Measurements from ENCODE around the gene SAP30L. TPM values are rescaled to one million over a fixed set of nuclear protein-coding genes. Genes with fewer than 3 reads are reported as not detected.

Gene SAP30L
- polyA plus RNA-seq, 4 donors, result 16.7 to 52.8 (median 35.8) TPM

GRCh38 chr5:154403234-154403633 is 42.6 kb upstream of the SAP30L start:
- no peaks in the 10 kb centered on the region for H3K27me3 ChIP-seq (ENCODE audit: control insufficient read depth in 3 of 3, insufficient read depth in 3 of 3, low read length in 3 of 3)
- H3K27ac ChIP-seq (ENCODE audit: low read depth in 1 of 3, low read length in 2 of 3), result no peak overlapping the region
- H3K4me1 ChIP-seq (ENCODE audit: control insufficient read depth in 3 of 3, insufficient read depth in 2 of 3, low read depth in 1 of 3, low read length in 2 of 3), result peaks cover 0 to 6% (median 0%) of the 10 kb centered on the region in 3 donors
- DNase-seq (no peak), FAIRE-seq (no peak)
- H3K36me3 ChIP-seq (ENCODE audit: control insufficient read depth in 3 of 3, insufficient read depth in 2 of 3, low read depth in 1 of 3, low read length in 3 of 3), result peaks cover 0 to 20% (median 0%) of the 10 kb centered on the region in 3 donors
- no peak overlapping the region for H3K4me3 ChIP-seq (ENCODE audit: low read depth in 1 of 3, low read length in 3 of 3)
- WGBS, 3 donors, result 96 to 98% (median 98%) methylated on average over 4 of the region's 4 CpGs
- H3K9me3 ChIP-seq (ENCODE audit: control insufficient read depth in 2 of 2, insufficient read depth in 1 of 2, low read depth in 1 of 2, low read length in 1 of 2), result no peaks in the 10 kb centered on the region

- no peaks in the 10 kb centered on the region for H3K27me3 ChIP-seq (ENCODE audit: control insufficient read depth in 3 of 3, insufficient read depth in 3 of 3, low read length in 3 of 3)
- H3K27ac ChIP-seq (ENCODE audit: low read depth in 1 of 3, low read length in 2 of 3), result no peak overlapping the region
- DNase-seq (no peak), FAIRE-seq (no peak)
- H3K36me3 ChIP-seq (ENCODE audit: control insufficient read depth in 3 of 3, insufficient read depth in 2 of 3, low read depth in 1 of 3, low read length in 3 of 3), result peaks cover 0 to 22% (median 0%) of the 10 kb centered on the region in 3 donors
- peaks cover 0 to 6% (median 0%) of the 10 kb centered on the region in 3 donors for H3K4me1 ChIP-seq (ENCODE audit: control insufficient read depth in 3 of 3, insufficient read depth in 2 of 3, low read depth in 1 of 3, low read length in 2 of 3)
- 89 to 92% (median 89%) methylated on average over 8 of the region's 8 CpGs for WGBS, 3 donors
- no peak overlapping the region for H3K4me3 ChIP-seq (ENCODE audit: low read depth in 1 of 3, low read length in 3 of 3)
- no peaks in the 10 kb centered on the region for H3K9me3 ChIP-seq (ENCODE audit: control insufficient read depth in 2 of 2, insufficient read depth in 1 of 2, low read depth in 1 of 2, low read length in 1 of 2)
Measured at GRCh38 chr5:154403776-154404387, 41.9 kb upstream of the SAP30L start.

GRCh38 chr5:154405078-154405792 is 40.6 kb upstream of the SAP30L start:
- 9 to 11% (median 9%) methylated on average over 37 of the region's 37 CpGs for WGBS, 3 donors
- DNase-seq (peak; percentile 70 to 85), FAIRE-seq (no peak)
- Histone ChIP-seq H3K4me3 (ENCODE audit: low read depth in 1 of 3, low read length in 3 of 3) (peak overlapping the region in 1 of 3 donors; percentile 38), H3K9me3 (ENCODE audit: control insufficient read depth in 2 of 2, insufficient read depth in 1 of 2, low read depth in 1 of 2, low read length in 1 of 2) (no peaks in the 10 kb centered on the region), H3K4me1 (ENCODE audit: control insufficient read depth in 3 of 3, insufficient read depth in 2 of 3, low read depth in 1 of 3, low read length in 2 of 3) (peaks cover 0 to 6% (median 0%) of the 10 kb centered on the region in 3 donors), H3K27ac (ENCODE audit: low read depth in 1 of 3, low read length in 2 of 3) (no peak overlapping the region), H3K36me3 (ENCODE audit: control insufficient read depth in 3 of 3, insufficient read depth in 2 of 3, low read depth in 1 of 3, low read length in 3 of 3) (peaks cover 0 to 29% (median 3%) of the 10 kb centered on the region in 3 donors), H3K27me3 (ENCODE audit: control insufficient read depth in 3 of 3, insufficient read depth in 3 of 3, low read length in 3 of 3) (no peaks in the 10 kb centered on the region)

GRCh38 chr5:154406231-154406630 is 39.6 kb upstream of the SAP30L start:
- no peaks in the 10 kb centered on the region for H3K27me3 ChIP-seq (ENCODE audit: control insufficient read depth in 3 of 3, insufficient read depth in 3 of 3, low read length in 3 of 3)
- H3K4me1 ChIP-seq (ENCODE audit: control insufficient read depth in 3 of 3, insufficient read depth in 2 of 3, low read depth in 1 of 3, low read length in 2 of 3), result peaks cover 0 to 6% (median 0%) of the 10 kb centered on the region in 3 donors
- WGBS, 3 donors, result 68 to 81% (median 71%) methylated on average over 8 of the region's 8 CpGs
- DNase-seq (peak in 1 of 2 donors; percentile 50), FAIRE-seq (no peak)
- H3K9me3 ChIP-seq (ENCODE audit: control insufficient read depth in 2 of 2, insufficient read depth in 1 of 2, low read depth in 1 of 2, low read length in 1 of 2), result no peaks in the 10 kb centered on the region
- peaks cover 0 to 34% (median 4%) of the 10 kb centered on the region in 3 donors for H3K36me3 ChIP-seq (ENCODE audit: control insufficient read depth in 3 of 3, insufficient read depth in 2 of 3, low read depth in 1 of 3, low read length in 3 of 3)
- H3K27ac ChIP-seq (ENCODE audit: low read depth in 1 of 3, low read length in 2 of 3), result no peak overlapping the region
- H3K4me3 ChIP-seq (ENCODE audit: low read depth in 1 of 3, low read length in 3 of 3), result no peak overlapping the region

GRCh38 chr5:154406826-154407225 is 39.0 kb upstream of the SAP30L start:
- 97 to 99% (median 99%) methylated on average over 4 of the region's 4 CpGs for WGBS, 3 donors
- Histone ChIP-seq H3K9me3 (ENCODE audit: control insufficient read depth in 2 of 2, insufficient read depth in 1 of 2, low read depth in 1 of 2, low read length in 1 of 2) (no peaks in the 10 kb centered on the region), H3K36me3 (ENCODE audit: control insufficient read depth in 3 of 3, insufficient read depth in 2 of 3, low read depth in 1 of 3, low read length in 3 of 3) (peaks cover 0 to 38% (median 5%) of the 10 kb centered on the region in 3 donors), H3K4me1 (ENCODE audit: control insufficient read depth in 3 of 3, insufficient read depth in 2 of 3, low read depth in 1 of 3, low read length in 2 of 3) (peaks cover 0 to 6% (median 0%) of the 10 kb centered on the region in 3 donors), H3K27me3 (ENCODE audit: control insufficient read depth in 3 of 3, insufficient read depth in 3 of 3, low read length in 3 of 3) (no peaks in the 10 kb centered on the region), H3K4me3 (ENCODE audit: low read depth in 1 of 3, low read length in 3 of 3) (no peak overlapping the region), H3K27ac (ENCODE audit: low read depth in 1 of 3, low read length in 2 of 3) (no peak overlapping the region)
- FAIRE-seq (no peak), DNase-seq (no peak)

- Histone ChIP-seq H3K27ac (ENCODE audit: low read depth in 1 of 3, low read length in 2 of 3) (no peak overlapping the region), H3K4me3 (ENCODE audit: low read depth in 1 of 3, low read length in 3 of 3) (no peak overlapping the region), H3K9me3 (ENCODE audit: control insufficient read depth in 2 of 2, insufficient read depth in 1 of 2, low read depth in 1 of 2, low read length in 1 of 2) (no peaks in the 10 kb centered on the region), H3K27me3 (ENCODE audit: control insufficient read depth in 3 of 3, insufficient read depth in 3 of 3, low read length in 3 of 3) (no peaks in the 10 kb centered on the region), H3K36me3 (ENCODE audit: control insufficient read depth in 3 of 3, insufficient read depth in 2 of 3, low read depth in 1 of 3, low read length in 3 of 3) (peaks cover 0 to 36% (median 5%) of the 10 kb centered on the region in 3 donors), H3K4me1 (ENCODE audit: control insufficient read depth in 3 of 3, insufficient read depth in 2 of 3, low read depth in 1 of 3, low read length in 2 of 3) (peaks cover 0 to 6% (median 0%) of the 10 kb centered on the region in 3 donors)
- FAIRE-seq, result no peak
- 92 to 97% (median 94%) methylated on average over 6 of the region's 6 CpGs for WGBS, 3 donors
- no peak for DNase-seq
Measured at GRCh38 chr5:154408811-154409210, 37.0 kb upstream of the SAP30L start.

- DNase-seq, result no peak
- 94 to 95% (median 94%) methylated on average over 15 of the region's 15 CpGs for WGBS, 3 donors
- no peaks in the 10 kb centered on the region for H3K9me3 ChIP-seq (ENCODE audit: control insufficient read depth in 2 of 2, insufficient read depth in 1 of 2, low read depth in 1 of 2, low read length in 1 of 2)
- H3K4me1 ChIP-seq (ENCODE audit: control insufficient read depth in 3 of 3, insufficient read depth in 2 of 3, low read depth in 1 of 3, low read length in 2 of 3), result peaks cover 0 to 6% (median 0%) of the 10 kb centered on the region in 3 donors
- H3K27ac ChIP-seq (ENCODE audit: low read depth in 1 of 3, low read length in 2 of 3), result no peak overlapping the region
- H3K27me3 ChIP-seq (ENCODE audit: control insufficient read depth in 3 of 3, insufficient read depth in 3 of 3, low read length in 3 of 3), result no peaks in the 10 kb centered on the region
- peaks cover 0 to 34% (median 5%) of the 10 kb centered on the region in 3 donors for H3K36me3 ChIP-seq (ENCODE audit: control insufficient read depth in 3 of 3, insufficient read depth in 2 of 3, low read depth in 1 of 3, low read length in 3 of 3)
- H3K4me3 ChIP-seq (ENCODE audit: low read depth in 1 of 3, low read length in 3 of 3), result no peak overlapping the region
- FAIRE-seq, result no peak
Measured at GRCh38 chr5:154409230-154409840, 36.5 kb upstream of the SAP30L start.

GRCh38 chr5:154410008-154410407 is 35.8 kb upstream of the SAP30L start:
- Histone ChIP-seq H3K36me3 (ENCODE audit: control insufficient read depth in 3 of 3, insufficient read depth in 2 of 3, low read depth in 1 of 3, low read length in 3 of 3) (peaks cover 0 to 34% (median 5%) of the 10 kb centered on the region in 3 donors), H3K4me3 (ENCODE audit: low read depth in 1 of 3, low read length in 3 of 3) (no peak overlapping the region), H3K27ac (ENCODE audit: low read depth in 1 of 3, low read length in 2 of 3) (no peak overlapping the region), H3K4me1 (ENCODE audit: control insufficient read depth in 3 of 3, insufficient read depth in 2 of 3, low read depth in 1 of 3, low read length in 2 of 3) (peaks cover 0 to 4% (median 0%) of the 10 kb centered on the region in 3 donors), H3K27me3 (ENCODE audit: control insufficient read depth in 3 of 3, insufficient read depth in 3 of 3, low read length in 3 of 3) (no peaks in the 10 kb centered on the region), H3K9me3 (ENCODE audit: control insufficient read depth in 2 of 2, insufficient read depth in 1 of 2, low read depth in 1 of 2, low read length in 1 of 2) (no peaks in the 10 kb centered on the region)
- FAIRE-seq (no peak), DNase-seq (no peak)

All from small intestine (tissue), 7 donors.